GM10248 (cell line): ENCODE data around the gene FAM76A.
A peak's percentile ranks its signal among the peaks of the same experiment; 100 is the strongest.

Source experiments
- CTCF ChIA-PET: fragments of 300-600 bp; sonication (Branson Sonifier 250); formaldehyde crosslinking; extraction: SDS; loops from one replicate; lab custom pipeline; 2021; ENCODE audit warnings: antibody characterized with exemption; lab: Yijun Ruan, JAX
- POLR2A ChIA-PET: fragments of 350-650 bp; sonication (Branson Sonifier 250); formaldehyde crosslinking; extraction: SDS; loops from one replicate; lab custom pipeline; 2020; ENCODE audit warnings: antibody characterized with exemption; lab: Yijun Ruan, JAX
- DNase-seq: peaks from one replicate; pipeline ENCODE4 v3.0.0; 2012; ENCODE audit errors: extremely low spot score
- CTCF ChIP-seq: IDR thresholded peaks from 2 replicates; pipeline ENCODE4 v1.5.1; 2012; ENCODE audit warnings: mild to moderate bottlenecking, low read depth; ENCODE audit errors: extremely low read depth, missing control alignments, control extremely low read depth

Gene FAM76A

GRCh38 chr1:27719286-27720251 lies 6.2 kb upstream of the FAM76A start:
- POLR2A ChIA-PET: interaction anchor here (0.7 kb wide), 2 partner anchors 10 to 102 kb away, joined by 3 to 4 read pairs; no protein-coding TSS in a partner anchor
- TF ChIP-seq CTCF: no peak
- CTCF ChIA-PET: interaction anchor here (0.7 to 3.9 kb wide), 7 partner anchors 8 to 57 kb away, joined by 3 to 16 read pairs (median 3); partner anchors contain the start of gene STX12
- no peak for DNase-seq

GRCh38 chr1:27724961-27725373 lies 794 bp upstream of the FAM76A start:
- CTCF ChIA-PET: interaction anchor here (0.7 to 2.1 kb wide), 25 partner anchors 10 to 1477 kb away, joined by 3 to 11 read pairs (median 4); partner anchors contain the start of gene STX12
- TF ChIP-seq CTCF: no peak
- POLR2A ChIA-PET: interaction anchor here (0.5 to 1.7 kb wide), 10 partner anchors 20 to 857 kb away, joined by 3 to 11 read pairs (median 4); partner anchors contain the start of genes IFI6, PPP1R8 and STX12

GRCh38 chr1:27726173-27727044 lies 648 bp downstream of the FAM76A start:
- CTCF ChIA-PET: interaction anchor here (0.9 to 2.1 kb wide), 23 partner anchors 12 to 404 kb away, joined by 3 to 11 read pairs (median 4); partner anchors contain the start of gene STX12
- POLR2A ChIA-PET: interaction anchor here (0.5 to 1.7 kb wide), 9 partner anchors 19 to 1226 kb away, joined by 3 to 11 read pairs (median 4); partner anchors contain the start of genes IFI6, PPP1R8, SLC9A1 and STX12
- DNase-seq: peak; percentile 80
- TF ChIP-seq CTCF: no peak

More at GRCh38 chr1:27724961-27725373, 794 bp upstream of the FAM76A start:
- no peak for DNase-seq

- ChIA-PET CTCF (interaction anchor here (1.9 kb wide), 1 partner anchor 11 kb away, joined by 4 read pairs; no protein-coding TSS in a partner anchor), POLR2A (no interaction called here)
- DNase-seq: no peak
- no peak for TF ChIP-seq CTCF
These were observed 1.4 kb downstream of the FAM76A start for GRCh38 chr1:27727126-27727525.

- CTCF ChIA-PET: interaction anchor here (1.0 to 1.7 kb wide), 2 partner anchors 10 to 227 kb away, joined by 3 to 4 read pairs; no protein-coding TSS in a partner anchor
- no peak for TF ChIP-seq CTCF
- no peak for DNase-seq
- POLR2A ChIA-PET: no interaction called here
These were observed 10.5 kb downstream of the FAM76A start for GRCh38 chr1:27736252-27736651.
